ENCODE results near the gene MYO1B. TPM values are rescaled to one million over a fixed set of nuclear protein-coding genes. Genes with fewer than 3 reads are reported as not detected.

MYO1B gene
- total RNA-seq, 1 donor from 2014 or later, result 131 TPM

DNA sequence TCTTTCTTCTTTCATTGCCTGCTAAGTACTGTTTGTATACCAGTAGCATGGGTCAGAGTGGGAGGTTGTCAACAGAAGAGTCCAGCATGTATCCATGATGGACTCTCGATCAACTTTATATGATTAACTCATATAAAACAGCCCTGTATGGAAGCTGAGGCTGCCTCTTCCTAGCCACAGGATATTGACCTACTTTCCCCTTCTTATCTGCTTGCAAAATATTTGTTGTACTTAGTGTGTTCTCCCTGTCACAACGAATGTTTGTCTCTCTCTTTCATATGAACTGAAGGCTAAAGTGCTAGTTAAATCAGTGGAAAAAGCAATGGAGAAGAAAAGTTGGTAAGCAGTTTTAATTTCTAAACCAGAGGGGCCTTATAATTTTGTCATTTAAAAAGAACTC lies 17.8 kb downstream of the MYO1B start:
- no peak for DNase-seq

DNA sequence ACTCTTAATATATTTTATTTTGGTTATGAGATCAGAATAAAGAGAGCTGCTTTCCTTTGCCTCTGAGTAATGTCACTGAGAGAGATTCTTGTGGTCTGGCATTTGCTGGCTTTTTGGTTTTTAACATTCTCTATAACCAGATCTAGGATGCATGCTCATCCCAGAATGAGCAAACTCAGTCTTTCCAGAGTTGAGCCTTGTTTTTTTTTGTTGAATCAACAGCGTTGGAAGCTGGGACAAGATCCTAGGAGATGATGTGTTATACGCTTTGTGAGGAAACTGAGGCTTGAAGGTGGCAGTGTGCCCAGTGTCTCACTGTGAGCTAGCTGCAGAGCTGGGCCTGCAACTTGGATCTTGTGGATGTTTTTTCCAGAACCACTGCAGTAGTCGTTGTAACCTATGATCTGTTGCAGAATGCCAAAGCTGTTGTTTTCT lies 19.5 kb downstream of the MYO1B start:
- DNase-seq, result peak; percentile 10

DNA sequence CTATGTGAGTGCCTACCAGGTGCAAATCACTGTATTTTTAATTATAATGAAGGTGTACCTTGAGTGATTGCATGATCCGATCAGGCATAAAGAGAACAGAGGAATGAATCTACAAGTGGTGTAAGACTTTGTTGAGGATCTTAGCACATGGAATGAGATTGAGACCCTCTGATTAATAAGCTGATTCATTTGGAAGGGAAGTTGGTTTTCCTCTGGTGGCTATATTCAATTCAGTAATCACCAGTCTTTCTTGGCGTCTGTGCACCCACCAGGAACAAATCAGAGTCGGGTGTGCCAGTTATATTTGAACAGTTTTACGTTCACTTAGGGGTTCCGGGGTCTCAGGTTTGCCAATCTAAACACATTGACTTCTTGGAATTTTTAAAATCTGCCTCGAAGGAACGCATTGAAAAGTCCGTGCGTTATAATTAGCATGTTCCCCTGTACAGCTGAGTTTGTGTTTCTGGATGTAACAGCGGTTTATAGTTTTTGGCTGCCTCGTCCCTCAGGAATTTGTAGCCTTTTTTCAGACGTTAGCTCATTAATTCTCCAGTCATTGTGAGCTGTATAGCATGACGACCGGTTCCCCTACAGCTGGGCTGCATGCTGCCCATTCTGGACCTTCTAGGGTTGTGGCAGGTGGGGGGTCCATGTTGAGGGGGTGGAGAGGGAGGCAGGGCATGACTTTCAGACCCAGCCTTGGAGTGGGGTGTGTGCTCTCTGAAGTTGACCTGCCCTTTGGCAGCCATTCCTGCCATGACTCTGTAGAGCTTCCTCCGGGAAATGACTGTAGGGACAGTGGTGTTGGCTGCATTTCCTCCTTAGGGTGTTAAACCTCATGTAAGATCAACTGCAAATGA lies 20.3 kb downstream of the MYO1B start:
- peak; percentile 53 for DNase-seq

DNA sequence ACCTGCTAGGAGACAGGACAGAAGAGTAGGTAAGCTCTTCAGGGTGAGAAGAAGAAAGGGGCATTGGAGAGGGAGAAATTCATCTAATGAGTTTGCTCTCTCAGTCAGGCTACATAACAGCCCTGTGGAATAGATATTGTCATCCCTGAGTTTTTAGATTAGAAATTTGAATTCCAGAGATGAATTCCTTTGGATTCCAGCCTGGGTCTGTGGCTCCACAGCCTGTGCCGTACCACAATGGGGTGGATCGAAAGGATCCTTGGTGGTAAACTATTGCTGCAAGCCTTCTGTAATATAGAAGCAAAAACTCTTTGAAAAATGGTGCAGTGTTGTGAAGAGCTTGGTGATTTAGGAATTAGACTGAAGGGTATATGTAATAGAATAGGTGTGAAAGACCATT lies 21.0 kb downstream of the MYO1B start:
- no peak for DNase-seq

DNA sequence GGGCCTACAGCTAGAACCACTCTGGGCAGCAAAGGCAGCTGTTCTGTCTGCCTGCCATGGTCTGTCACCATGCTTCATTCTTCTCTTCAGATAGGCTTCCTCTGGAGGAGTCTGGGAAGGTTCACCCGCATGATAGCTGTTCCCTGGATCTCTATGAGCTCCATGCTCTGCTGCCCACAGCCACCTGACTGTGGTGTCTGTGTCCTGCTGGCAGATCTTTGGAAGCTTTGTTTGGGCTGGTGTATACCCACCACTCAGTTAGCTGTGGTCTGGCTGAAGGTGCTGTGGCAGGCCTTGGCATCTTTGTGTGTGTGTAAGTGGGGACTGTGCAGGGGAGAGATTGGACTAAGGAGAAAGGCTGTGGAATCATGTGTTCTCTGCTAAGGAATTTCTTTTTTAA lies 23.4 kb downstream of the MYO1B start:
- no peak for DNase-seq

DNA sequence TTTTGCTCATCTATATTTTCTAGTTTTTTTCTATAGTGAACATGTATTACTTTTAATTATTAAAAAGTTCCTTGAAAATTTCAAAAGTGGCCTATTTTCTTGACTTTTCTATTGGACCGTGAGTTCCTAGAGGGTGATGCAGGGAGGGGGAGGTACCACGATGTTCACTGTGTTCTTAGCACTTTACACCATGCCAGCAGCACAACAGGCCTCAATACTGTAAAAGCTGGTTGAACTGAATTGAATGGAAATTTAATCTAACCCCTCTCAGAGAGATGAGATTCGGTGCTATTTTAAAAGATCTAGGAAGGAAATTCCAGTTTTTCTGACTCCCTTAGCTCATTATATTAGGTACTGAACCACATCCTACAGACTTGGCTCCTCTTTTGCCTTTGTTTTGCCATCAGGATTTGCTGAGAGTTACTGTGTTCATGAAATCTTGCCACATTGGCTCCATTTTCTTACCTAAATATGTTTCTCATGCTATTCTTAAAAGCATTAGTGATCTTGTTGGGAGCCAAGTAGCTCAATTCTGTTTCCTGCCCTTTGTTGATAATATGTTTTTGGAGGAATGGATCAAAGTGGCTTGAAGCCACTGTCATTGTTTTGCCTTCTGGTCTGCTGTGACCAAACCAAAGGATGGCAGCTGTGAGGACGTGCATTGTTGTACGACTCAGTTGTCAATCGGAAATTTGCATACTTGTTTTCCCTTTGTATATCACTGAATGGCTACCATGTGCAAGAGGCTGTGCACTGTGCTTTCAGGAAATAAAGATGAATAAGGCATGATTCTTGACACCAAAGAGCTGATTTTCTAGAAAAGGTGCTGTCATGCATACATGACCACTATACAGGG lies 25.3 kb downstream of the MYO1B start:
- peak; percentile 57 for DNase-seq

DNA sequence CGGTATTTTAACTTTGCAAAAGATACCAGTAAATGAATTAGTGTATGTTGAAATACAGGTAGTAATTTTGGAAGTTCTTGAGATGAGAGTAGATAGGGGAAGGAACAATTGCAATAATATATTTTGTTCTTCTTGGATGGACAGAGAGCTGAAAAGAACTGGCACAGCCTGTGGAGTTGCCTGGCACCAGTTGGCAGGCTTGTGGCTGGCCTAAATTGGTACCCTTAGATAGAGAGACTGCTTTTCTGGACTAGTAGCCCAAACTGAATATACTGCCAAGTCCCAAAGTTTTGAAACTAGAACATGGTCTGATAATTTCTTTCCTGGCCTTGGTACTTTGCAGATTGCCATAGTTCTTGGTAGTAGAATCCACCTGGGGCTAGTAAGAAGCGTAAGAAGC lies 26.9 kb downstream of the MYO1B start:
- DNase-seq, result no peak

DNA sequence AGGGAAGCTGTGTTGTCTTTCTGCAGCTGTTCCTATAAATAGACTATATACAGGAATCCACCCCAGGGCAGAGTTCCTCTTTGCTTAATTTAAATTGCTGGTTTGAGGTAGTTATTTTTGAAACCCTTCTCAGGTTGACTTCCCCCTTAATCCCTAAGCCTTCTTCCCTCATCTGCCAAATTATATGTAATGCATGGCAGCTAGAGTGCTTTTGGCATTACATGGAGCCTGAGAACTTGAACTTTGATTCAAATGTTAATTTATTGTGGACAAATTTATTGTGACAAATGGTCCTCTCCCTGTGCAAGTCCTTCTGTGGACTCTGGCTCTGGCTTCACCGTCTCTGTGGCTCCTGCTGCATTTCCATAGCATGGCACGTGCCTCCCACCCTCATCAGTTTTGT lies 29.2 kb downstream of the MYO1B start:
- no peak for DNase-seq

DNA sequence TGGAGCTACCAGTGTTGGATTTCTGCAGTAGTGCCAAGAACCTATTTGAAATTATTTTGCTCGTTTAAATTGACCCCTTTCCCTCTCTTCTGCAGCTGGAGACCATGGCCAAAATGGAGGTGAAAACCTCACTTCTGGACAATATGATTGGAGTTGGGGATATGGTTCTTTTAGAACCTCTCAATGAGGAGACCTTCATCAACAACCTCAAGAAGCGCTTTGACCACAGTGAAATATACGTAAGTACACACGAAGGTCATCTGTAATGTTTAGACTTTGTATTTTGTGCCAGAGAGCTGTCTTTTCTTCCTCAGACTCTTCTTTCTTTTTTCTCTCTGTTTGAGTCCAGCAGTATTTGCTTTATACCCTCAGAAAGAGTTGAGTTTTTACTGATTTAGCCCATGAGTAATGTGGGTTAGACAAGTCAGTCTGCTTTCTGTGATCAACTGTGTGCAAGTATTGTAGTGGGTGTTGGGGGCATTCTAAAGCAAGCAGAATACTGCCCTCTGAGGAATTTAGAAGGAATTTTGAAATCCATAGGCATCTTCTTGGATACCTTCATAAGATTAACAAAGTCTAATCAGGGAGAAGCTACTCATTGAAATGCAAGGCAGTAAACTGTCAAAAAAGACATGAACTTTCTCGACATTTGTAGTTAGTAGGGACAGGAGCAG lies 31.7 kb downstream of the MYO1B start:
- no peak for DNase-seq

DNA sequence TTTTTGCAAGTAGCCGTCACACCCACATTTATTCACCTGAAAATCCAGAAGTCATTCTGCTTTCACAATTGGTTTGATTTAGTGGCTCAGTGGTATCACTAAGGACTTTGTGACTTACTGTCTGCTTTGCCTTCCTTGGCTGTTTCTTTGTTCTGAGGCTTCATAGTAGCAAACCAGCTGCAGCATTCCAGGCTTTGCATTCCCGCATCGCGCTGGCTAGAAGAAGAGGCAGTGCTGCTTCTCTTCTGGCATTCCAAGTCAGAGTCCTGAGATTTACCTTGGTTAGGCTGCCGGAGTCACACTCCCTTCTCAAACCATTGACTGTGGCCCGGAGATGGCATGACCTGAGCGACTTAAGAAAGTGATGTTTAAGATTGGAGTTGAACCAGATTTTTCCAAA lies 35.1 kb downstream of the MYO1B start:
- no peak for DNase-seq

DNA sequence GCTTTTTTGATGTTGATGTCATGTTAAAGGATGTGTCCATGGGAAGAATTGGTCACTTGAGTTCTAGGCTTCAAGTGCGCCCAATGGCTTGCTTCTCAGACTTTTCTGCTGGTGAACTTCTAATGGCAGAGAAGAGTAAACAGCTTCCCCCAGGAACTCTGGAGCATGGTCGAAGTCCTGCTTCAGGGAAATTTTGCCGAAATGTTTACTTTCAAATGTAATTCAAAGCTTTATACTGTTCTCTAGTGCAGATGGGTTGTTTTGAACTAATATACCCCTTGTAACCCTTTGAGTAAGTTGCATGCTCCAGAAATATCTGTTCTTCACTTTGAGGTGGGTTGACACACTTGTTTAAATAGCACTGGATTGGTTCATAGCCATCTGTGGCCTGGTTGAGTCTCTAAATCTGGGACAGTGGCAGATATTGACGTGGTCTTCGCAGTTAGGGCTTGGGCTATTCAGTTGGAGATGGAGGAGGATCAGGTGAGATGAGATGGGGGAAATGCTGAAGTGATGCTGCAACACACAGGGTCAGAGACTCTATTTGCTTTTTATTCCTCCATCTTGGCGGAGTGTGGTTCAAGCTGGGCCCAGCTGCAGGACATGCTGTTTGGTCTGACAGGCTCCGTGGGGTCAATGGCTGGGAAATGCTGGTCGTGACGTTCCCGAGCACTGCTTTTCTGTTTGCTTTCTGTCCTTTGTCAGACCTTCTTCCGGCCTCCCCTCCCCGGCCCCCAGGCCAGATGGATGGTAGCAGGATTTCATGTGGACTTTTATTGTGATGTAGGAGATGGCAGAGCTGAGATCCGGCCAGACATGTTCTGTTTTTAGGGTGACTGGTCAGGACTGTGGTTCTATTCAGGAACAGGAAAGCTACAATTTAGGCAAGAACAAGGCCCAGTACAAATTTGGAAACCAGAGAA lies 35.9 kb downstream of the MYO1B start:
- no peak for DNase-seq

DNA sequence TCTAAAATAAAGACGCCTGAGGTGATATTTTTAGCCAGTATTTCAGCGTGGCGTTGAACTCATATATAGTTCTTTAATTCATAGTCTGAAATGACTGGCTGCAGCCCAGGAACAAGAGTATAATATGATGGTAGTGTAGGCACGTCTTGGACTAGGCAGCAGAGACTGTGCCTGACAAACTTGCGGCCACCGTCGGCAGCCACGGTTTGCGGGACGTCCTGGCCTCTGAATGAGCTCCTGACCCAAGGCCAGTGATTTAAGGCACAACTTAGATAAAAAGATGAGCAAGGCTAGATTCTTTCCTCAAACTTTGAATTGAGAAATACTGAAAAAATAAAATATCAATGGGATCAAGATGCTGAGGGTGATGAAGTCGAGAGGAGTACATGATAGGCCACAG lies 40.0 kb downstream of the MYO1B start:
- no peak for DNase-seq

DNA sequence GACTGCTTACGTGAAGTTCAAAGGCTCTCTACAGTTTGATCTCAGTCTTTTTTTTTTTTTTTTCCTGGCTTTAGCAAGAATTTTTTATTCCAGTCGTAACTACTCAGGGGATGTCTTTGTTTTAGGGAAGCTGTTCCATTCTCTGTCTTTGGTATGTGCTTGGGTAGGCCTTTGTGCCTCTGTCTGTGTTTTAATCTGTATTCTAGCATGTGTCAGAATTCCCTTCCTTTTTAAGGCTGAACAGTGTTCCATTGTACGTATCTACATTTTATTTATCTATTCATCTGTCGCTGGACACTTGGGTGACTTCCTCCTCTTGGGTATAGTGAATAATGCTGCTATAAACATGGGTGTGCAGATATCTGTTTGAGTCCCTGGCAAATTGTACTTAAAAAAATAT lies 42.6 kb downstream of the MYO1B start:
- DNase-seq, result no peak

DNA sequence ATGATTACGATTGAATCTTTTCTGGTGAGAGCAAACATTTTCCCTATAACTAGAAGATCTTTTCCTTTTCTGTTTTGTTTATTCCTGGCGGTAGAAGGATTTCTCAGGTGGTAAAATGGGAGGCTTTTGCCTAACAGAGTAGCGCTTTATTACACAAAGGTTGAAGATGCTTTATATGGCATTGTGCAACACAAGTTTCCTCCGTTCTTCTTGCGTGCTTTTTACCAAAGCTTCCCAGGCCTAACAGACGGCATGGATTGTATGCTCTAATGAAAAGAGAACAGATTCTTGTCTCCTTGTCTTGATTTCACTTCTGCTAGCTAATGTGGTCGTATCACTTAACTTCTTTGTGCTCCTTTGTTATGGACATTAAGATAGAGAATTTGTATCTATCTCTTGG lies 43.8 kb downstream of the MYO1B start:
- no peak for DNase-seq

DNA sequence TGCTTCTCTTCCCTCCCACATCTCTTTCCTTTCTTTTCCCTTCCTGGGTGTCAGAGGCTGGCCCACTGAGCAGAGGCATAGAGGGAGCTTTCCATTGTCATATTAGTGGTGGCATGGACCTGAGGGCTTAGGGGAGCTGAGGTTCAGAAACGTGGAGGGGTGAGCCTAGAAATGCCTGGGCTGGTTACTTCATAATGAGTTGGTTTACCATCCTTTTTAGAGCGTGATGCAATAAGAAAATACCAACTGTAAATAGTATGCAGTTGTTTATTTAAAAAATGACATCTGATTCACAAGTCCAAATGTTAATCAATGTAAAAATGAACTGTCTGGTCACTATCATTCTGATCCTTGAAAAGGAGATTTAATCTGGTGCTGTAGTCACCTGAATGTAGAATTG lies 46.3 kb downstream of the MYO1B start:
- no peak for DNase-seq

DNA sequence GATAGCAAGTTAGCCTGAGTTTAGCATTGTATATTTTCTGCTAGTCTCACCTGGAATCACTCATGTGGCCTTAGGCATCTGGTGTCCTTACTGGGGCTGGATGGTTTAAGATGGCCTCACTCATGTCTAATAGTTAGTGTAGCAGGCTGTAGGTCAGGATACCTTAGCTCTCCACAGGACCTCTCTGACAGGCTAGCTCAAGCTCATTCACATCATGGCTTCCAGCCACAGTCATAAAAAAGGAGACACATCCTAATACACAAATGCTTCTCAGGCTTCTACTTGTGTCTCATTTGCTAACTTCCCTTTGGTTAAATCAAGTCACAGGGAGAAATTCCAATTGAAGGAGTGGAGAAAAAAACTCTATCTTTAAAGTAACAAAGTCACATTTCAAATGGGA lies 47.7 kb downstream of the MYO1B start:
- no peak for DNase-seq

DNA sequence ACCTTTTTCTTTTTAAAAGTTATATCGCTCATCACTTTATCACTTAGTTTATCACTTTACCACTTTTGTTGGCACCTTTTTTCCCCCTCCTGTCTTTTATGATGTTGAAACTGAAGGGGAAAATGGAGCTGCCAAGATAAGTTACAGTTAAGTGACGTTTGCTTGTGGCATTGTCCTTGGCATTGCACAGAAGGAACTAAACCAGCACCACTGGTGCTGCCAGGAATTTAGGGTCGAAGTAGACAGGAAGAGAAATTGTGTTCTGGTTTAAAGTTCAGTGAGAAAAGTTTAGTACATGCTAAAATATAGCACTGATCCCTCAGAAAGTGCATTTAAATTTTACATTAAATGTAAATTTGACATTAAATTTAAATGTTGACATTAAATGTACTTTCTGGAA lies 49.9 kb downstream of the MYO1B start:
- peak; percentile 17 for DNase-seq

DNA sequence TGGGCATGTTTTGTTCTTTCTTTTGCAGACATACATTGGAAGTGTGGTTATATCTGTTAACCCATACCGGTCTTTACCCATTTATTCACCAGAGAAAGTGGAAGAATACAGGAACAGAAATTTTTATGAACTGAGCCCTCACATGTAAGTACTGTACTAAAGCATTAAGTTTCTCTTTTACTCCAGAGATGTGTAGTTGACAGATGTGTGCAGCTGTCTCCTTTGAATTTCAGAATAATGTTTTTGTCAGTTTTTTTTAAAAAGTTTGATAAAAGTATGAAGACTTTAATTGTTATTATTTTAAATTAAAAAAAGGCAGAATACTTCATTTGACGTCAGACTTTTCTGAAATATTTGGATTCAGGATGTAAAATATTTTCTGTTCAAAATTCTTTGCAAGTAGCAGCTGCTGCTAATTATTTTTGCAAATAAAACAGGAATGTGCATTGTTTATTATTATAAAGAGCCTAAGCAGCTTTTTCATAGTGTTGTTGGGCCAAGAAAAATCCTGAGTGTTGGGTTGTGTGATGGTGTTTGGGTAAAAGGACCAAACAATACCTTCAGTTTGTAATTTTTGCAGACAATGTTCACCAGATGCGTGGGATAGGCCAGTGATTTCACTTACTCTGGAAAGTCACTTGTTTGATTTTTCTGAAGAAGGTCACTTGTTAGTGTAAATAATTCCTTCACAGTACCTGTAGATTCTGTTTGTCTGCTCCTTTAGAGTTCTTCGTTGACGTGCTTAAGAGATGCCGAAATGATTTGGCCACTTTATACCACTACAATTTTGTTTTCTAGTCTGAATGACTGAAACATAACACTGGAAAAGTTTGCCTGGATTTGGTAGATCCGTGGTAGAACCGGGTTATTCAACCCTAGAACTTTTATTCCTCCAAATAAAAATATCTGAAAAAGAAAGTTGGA lies 51.1 kb downstream of the MYO1B start:
- DNase-seq, result no peak

DNA sequence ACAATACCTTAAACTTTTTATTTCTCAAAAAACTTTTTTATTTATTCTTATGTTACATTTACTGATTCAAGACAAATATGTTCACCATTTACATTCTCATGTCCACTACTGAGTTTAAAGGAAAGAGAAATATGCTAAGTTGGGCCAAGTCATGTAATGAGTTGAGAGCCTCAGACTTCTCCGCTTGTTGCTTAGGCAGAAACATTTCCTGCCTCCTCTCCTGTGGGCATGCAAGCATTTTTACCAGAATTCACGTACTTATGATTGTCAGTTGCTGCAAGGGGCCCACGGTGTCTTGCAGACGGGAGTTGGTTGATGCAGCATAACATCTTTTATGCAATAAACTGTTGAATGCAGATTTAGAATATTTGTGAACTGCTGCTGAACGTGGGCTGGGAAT lies 51.8 kb downstream of the MYO1B start:
- DNase-seq, result no peak

DNA sequence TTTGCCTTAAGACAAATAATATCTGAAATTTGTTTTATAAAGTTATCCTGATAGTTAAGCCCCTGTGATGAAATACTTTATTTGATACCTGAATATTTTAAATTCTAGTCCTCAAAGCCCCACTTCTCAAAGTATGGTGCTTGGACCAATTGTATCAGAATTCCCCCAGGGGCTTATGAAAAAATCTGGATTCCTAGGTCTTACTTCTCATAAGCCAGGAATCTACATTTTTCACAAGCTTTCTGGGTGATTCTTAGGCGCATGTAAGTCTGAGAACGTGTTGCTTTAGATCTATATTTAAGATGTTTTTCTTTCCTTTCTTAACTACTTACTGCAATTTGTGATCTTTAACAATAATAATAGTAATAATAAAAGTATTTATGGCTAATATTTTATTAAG lies 53.1 kb downstream of the MYO1B start:
- no peak for DNase-seq

DNA sequence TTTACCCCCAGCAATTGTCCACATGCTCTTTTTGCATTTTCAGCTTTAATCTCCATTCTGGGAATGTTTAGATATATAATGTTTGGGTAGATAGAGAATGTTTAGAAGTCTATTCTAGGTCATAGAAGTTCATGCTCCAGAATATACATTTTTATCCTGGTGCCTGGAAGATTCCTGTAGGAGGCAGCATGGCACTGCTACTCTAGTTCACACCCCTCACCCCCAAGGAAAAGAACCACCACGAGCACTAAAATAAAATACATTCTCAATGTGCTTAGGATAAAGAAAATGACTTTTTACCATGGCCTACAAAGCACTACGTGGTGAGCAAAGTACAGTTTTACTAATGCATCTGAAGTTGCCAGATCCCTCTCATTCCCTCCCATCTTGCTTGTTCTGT lies 53.8 kb downstream of the MYO1B start:
- DNase-seq, result peak; percentile 45

Data from dermis blood vessel endothelial cell (primary cell).